SHP77 treated with DMSO at 0.1 percent for 48 hours (cell line): ENCODE data around the gene POFUT2.

ENCODE experiments used
- DNase-seq: peaks from one replicate; lab custom pipeline; 2025; lab: John Stamatoyannopoulos, UW

The POFUT2 gene

DNA sequence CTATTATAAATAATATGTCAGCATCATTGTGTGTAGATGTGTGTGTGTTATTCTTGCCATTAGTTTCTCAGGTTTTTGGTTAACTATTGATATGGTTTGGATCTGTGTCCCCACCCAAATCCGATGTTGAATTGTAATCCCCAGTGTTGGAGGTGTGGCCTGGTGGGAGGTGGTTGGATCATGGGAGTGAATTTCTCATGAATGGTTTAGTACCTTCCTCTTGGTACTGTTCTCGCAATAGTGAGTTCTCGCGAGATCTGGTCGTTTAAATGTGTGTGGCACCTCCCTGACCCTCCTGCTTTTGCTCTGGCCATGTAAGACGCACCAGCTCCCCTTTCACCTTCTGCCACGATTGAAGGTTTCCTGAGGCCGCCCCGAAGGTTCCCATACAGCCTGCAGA lies 9.6 kb upstream of the POFUT2 start:
- no peak for DNase-seq

DNA sequence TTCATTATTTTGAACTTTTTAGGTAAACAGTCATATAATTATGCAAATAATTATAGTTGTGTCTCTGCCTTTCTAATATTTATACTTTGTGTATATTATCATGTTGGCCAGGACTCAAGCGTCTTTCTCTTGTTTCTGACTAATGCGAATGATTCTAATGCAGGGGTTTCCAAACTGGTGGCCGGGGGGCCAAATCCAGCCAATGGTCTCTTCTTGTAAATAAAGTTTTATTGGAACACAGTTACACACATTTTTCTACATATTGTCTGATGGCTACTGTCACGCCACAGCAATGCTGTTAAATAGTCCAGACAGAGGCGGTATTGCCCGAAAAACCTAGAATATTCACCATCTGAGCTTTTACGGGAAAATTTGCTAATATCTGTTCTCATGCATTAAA lies 8.9 kb upstream of the POFUT2 start:
- DNase-seq = no peak

DNA sequence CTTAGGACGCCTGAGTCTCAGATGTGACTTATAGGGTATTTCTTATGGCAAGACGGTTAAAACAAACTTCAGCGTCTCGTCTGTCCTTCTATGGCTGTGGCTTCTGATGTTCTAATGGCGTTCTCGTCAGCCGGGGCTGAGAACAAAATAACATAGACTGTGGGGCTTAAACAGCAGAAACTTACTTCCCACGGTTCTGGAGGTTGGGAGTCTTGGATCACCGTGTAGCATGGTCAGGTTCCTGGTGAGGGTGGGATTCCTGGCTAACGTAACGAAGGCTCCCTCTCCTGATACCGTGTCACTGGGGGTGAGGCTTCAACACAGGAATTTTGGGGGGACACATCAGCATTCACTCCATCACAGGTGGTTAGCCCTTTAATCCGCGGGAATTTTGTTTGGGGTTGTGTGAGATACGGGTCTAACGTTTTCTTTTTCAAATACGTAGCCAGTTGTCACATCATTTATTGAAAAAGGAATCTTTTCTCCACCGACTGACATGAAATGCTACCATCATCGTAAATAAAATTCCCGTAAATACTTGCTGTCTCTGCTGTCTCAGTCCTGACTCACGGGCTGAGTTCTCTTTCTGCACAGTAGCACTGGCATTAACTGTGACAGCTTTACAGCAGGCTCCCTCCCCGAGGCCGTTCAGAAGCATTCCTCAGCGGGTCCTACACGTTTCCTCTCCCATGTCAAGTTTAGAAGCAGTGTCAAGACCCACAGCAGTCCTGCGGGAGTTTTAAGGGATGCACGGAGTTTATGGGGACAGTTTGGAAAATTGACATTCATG lies 8.1 kb upstream of the POFUT2 start:
- DNase-seq = no peak

DNA sequence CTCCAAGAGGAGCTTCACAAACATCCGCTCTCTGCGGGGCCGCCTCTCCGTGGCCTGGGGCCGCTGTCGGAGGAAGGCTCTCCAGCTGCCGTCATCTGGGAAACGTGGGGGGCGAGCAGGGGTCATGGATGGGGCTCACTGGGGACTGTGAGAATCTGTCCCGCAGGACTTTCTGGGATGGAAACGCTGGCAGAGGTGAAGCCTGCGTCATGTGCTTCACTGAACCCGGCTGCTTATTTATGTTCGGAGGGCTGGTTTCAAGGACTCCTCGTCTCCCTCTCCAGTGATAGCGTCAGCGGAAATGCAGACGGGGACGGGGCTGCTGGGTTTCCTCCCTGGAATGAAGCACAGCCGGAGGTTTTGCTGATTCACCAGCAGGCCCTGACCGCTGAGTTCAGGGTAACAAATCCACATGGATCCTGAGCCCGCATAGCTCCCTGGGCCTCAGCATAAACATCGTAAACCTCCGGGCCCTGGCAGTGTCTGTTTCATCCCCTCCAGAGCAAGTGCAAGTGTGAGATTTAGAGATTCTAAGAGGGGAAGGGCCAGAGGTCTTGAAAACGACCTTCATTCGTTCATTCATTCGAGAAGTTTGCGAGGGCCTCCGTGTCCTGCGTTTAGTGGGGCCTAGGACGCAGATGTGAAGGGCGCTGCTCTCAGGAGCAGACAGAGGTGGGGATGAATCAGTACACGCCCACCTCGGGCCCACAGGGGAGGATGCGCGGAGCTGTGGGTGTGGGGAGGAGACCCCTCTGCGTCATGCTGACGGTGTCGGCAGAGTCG lies 7.0 kb upstream of the POFUT2 start:
- DNase-seq = no peak

DNA sequence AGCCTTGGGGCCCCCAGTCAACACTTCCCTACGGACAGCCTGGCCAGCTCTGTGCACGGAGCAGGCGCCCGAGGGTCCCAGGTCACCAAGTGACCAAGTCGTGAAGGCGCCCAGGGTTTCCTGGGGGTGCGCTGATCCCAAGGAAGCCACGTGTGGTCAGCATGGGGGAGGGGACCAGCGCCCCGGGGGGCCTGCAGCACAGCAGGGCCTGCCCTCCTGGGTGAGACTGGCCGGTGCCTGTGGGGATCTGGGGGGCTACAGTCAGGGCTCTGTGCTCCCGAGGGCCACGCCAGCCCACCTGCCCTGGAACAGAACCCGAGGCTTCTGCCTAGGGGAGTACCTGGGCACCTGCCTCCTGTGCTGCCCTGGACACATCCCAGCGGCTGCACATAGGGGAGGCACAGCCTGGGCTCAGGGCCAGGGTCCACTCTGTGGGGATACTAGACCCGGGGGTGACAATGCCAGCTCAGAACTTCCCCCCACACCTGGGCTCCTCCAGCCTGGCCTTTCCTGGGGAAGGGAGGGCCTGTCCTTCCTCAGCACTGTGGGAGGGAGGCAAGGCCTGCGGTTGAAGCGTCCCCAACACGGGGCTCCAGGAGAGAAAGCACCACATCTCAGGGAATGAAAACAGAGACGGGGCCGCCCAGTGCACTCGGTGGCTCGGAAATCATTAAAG lies 6.2 kb upstream of the POFUT2 start:
- DNase-seq = no peak

DNA sequence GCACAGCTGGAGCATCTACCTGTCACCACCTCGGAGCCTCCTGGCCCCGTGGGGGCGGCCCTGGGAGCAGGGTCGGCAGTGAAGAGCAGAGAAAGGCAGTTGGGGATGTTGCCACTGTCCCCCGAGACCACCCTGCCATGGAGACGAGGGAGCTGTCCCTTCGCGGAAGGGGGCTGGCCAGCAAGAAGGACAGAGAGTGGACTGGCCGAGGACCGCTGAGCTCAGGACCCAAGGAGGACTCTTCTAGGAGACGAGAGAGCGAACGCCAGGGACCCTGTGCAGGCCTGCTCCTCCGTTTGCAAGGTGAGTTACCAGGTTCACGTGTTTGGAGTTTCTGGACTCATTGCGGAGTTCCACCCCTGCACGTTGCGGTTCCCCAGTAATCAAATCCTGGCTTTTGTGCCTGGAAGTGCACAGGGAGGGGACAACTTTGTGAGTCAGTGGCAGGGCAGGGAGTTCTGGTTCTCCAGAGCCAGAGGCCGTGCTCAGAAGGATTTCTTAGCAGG lies 5.6 kb upstream of the POFUT2 start:
- DNase-seq = no peak

DNA sequence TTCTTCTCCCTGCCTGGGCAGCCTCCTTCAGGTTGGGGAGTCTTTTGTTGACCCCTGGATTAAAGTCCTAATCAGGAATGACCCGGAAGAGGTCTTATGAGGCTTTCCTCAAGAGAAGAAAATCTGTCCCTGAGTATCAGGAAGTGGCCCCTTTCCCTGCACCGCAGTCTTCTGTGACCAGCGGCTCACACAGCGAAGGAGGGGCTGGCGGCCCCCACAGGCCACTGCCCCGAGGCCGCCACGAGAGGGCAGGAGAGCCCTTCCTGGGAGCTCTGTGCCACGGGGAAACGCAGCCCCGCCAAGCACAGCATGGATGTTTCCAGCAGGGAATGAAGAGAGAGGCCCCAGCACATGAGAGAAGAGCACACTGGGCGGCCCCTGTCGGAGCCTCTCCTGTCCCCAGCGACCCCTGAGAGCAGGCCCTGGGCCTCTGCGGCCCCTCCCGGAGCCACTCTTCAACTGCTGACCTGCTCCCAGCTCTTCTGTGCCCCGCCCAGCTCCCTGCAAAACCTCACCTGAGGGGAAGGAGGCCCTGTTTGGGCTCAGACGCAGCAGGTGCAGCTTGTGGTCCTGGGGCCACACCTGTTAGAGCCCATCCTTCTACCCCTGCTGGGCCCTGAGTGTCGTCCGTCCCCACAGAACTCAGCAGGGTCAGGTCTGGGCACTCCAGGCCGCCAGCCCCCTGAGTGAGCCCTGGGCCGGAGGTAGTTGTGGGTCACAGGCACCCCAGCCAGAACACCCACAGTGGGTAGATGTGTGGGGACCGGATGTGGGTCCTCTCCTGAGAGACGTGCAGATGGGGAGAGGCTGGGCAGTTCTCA lies 4.9 kb upstream of the POFUT2 start:
- peak; percentile 40 for DNase-seq

DNA sequence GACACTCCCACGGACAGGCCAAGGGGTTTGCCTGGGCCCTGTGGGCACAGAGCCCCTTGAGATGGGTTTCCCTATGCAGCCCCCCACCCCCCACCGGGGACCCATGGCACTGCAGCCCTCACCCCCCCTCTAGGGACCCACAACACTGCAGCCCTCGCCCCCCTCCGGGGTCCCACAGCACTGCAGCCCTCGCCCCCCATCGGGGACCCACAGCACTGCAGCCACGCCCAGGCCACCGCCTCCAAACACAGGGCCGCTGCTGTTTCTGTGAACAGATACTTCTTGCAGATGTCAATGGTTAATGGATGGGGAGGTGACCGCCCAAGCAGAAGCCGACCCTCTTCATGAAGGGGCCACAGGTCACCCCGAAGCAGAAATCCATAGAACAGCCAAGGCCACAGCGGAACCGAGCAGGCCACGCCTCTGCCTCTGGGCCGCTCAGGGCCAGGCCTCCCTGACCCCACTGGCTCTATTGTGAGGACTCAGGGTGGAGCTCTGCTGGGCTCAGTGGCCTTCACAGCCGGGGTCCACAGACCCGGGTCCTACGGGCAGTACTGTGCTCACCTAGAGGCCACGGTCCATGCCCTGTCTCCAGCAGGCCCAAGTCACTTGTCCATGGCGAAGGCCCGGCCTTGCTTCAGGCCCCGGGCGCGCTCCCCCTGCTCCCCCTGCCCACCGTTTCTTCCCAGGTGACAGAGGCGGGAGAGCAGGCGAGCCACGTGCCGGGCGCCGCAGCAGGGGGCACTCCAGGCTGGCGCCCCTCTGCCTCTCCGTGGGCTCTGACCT lies 4.1 kb upstream of the POFUT2 start:
- no peak for DNase-seq

DNA sequence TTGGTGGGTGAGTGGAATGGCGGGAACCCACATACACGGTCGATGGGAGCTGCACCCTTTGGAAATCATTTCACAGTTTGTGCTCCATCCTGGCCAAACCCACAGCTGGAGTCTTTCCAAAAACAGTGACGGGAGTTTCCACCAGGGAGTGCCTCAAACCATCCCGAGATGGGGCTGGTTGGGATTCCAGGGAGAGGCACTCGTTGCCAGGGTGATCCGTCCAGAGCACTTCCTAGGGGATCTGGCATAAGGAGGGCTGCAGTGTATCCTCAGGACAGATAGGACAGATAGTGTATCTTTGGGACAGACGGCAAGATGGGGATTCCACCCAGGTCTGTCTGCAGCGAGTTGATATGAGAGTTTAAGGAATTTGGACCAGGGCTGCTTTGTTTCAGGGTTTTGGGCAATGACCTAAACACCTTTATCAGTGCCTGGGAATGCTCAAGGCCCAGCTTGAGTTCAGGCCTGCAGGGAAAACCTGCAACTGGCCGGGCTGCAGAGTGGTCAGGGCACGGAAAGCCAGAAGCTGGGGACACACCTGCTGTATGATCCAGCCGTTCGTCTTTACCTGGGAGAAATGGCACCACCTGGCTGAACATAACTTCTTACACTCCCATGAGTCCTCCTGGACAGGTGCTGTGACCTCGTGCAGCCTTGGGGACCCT lies 3.4 kb upstream of the POFUT2 start:
- DNase-seq = no peak

DNA sequence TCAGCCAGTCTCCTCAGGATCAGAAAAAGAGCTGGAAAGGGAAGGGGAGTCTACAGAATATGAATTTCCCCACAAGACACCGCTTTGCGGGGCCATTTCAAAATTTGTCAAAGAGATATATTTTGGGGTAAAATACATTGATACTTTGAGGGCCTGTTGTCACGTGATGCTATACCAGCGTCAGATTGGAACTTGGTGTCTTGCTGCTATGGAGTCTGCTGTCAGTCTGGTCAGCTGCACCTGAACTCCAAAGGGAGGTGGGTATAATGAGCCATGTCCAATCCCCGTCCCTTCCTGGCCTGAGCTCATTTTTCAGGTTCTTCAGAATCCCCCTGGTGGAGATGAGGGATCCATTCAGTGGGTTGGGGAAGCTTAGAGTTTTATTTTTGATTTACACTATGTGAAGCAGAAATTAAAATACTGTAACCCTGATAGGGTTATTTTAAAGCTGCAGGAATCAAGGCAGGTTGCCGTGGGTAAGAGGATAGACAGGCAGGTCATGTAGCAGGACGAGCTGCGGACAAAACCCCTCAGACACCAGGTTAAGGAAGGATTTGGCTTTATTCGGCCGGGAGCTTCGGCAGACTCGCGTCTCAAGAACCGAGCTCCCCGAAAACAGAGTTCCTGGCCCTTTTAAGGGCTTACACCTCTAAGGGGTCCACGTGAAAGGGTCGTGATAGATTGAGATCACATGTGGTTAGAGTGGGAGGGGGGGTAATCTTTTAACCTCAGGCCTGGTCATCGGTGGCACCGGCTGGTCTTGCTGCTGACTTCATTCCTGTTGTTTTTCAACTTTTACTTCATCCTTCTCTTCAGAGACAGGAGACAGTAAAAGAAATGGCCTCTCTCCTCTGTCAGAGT lies 2.2 kb upstream of the POFUT2 start:
- DNase-seq = no peak

DNA sequence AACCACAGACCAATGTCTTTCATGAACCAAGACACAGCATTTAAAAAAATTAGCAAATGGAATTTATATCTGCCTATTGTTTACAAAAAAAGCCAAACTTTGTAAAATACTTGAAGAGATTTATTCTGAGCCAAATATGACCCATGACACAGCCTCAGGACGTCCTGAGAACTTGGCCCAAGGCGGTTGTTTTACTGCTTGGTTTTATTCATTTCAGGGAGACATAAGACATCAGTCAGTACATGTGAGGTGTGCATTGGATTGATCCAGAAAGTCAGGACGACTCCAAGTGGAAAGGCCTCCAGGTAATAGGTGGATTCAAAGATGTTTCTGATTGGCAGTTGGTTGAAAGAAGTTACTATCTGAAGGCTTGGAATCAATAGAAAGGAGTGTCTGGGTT lies 1.4 kb upstream of the POFUT2 start:
- DNase-seq = no peak

DNA sequence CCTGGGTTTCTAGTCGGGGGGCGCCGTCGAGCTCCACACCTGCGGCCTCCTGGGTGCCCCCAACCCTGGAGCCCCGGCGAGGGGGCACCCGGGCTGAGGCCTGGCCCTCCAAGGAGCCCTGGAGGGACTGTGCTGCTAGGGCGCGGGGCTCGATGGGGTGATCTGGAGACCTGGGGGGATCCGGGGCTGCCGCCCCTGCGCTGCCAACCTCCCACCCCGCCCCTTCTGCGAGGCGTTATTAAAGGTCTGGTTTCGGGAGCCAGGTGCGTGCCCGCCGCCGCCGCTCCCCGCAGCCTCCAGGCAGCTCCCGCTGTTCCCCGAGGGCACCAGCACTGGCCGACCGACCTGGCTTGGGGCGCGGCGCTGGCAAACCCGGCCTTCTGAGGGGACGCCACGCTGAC lies 746 bp upstream of the POFUT2 start:
- DNase-seq = no peak

DNA sequence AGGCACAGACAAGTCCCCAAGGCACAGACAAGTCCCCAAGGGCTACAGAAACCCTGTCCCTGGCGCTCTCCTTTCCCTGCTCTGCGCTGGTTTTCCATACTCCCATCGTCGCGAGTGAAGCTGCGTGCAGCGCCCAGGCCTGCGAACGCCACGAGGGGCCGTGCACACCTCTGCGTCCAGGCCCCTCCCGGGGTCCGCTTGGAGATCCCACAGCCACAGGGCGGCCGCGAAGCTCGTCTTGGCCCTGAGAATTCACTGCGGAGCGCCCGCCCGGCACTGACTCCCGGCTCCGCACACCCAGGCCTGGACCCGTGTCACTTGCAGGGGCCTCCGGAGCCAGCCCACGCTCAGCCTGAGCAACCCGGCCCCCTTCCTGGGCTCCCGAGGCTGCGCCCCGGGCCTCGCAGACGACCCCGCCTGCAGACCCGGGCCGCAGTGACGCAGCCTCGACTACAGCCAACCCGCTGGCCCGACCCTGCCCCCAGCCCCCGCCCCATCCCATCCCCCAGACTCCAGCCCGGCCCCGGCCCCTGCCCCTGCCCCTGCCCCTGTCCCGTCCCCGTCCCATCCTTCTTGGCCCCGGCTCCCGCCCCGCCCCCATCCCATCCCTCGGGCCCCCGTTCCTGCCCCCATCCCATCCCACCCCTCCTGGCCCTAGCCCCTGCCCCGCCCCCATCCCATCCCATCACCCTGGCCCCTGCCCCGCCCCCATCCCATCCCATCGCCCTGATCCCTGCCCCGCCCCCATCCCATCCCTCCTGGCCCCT lies 841 bp downstream of the POFUT2 start:
- no peak for DNase-seq

DNA sequence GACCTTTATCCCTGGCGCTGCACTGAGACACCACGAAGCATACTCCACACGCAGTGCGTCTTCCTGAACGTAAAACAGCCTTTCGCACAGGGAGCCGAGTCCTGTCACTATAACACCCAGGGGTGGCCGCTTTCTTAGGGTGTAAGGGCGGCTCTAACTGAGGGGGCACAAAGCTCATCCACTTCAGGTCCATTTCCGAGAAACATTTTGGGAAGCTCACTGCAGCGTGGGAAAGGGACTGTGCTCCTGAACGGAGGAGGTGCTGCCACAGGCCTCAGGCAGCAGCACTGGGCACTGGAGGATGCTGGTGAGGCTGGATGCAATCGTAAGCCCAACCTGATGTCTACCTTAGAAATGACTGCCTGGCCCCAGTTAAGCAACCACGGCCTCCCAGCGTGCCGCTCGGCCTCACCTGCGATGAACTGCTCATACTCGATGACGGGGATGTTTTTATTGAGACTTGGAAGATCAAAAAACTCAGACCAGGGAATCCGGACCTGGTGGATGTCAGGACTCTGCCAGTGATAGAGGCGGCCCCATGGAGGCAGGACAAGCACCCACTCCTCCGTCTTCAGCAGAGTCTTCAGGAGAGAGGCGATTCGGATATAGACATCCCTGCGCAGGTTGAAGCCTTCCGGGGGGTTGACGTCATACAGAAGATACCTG lies 2.3 kb downstream of the POFUT2 start:
- DNase-seq = no peak

DNA sequence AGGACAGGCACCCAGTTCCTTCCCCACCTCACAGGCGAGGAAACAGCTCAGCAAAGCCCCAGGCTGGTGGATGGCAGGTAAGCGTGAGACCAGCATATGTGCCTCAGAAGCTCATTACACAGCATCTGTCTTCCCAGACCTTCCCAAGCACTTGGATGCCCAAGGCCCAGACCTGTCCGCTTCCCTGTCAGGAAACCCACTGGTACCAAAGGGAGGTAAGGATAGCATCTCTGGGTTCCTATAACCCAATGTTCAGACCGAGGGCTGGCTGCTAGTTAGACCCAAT lies 3.3 kb downstream of the POFUT2 start:
- no peak for DNase-seq

DNA sequence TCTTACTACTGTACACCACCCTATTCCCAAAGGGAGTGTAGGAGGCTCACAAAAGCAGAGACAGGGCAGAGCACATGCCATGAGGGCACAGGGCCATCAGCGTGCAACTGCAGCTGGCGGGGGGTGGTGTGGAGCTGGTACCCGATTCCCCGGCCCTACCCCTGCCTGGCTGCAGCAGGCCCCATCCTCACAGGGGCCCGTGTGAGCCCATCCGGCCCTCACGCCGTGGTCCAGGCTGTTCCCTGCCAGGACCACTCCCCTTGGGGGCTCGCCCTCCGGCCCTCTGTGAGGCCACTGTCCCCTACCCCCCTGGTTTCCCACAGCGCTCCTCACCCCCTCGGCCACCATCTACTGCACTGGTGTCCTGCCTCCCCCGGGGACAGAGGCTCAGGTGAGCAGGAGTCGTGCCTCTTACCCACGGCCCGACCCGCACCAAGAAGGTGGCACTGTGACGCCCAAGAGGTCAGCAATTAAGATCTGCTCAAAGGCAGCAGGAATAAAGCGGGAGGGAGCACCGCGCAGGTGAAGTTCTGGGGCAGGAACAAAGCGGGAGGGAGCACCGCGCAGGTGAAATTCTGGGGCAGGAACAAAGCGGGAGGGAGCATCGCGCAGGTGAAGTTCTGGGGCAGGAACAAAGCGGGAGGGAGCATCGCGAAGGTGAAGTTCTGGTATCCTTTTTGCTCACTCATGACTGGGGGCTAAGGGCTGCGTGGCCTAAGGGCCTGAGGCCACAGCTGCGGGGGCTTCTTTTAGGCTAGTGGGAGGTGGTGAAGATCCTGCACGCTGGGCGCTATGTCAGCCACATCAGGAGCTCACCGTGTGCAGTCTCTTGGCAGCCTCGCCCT lies 3.9 kb downstream of the POFUT2 start:
- DNase-seq = no peak

DNA sequence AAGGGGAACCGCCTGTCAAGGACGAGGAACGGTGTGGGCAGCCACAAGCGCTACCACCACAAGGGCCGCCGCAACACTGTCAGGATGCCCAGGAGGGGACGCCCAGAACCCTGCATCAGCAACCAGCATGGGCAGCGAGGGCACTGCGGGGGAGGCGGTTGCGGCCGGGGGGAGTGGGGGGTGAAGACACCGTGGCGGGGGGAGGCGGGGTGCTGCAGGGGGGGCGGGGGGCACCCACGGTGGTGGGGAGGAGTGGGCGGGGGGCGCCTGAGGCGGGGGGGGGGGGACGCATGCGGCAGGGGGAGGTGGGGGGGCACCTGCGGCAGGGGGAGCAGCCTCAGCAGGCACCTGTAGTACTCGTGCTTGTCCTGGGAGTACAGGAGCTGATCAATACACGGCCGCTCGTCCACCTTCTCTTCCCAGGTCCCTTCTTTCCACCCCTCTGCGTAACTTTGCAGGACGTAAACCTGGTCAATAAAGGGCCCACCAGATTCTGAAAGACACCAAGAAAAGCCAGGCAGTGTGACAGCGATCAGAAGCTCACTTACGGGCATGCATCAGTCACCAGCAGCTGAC lies 4.6 kb downstream of the POFUT2 start:
- DNase-seq = no peak
